ENCODE data around the gene MYO1H.

The MYO1H gene

GRCh38 chr12:109475121-109475520 lies 127.4 kb downstream of the MYO1H start:
- no peak for FAIRE-seq

GRCh38 chr12:109475993-109476806 lies 128.5 kb downstream of the MYO1H start:
- no peak for FAIRE-seq

GRCh38 chr12:109476807-109477184 lies 129.1 kb downstream of the MYO1H start:
- FAIRE-seq: no peak

- FAIRE-seq: no peak
Measured at GRCh38 chr12:109477185-109477962, 129.7 kb downstream of the MYO1H start, which contains the start of the genes KCTD10 and UBE3B. KCTD10 (minus strand) TSS chr12:109477300; CDS start chr12:109477262, 38 bp downstream. UBE3B (plus strand) TSS chr12:109477634; CDS start chr12:109483552, 5,918 bp downstream.

GRCh38 chr12:109477963-109478315 lies 130.2 kb downstream of the MYO1H start:
- no peak for FAIRE-seq

- FAIRE-seq: no peak
Measured at GRCh38 chr12:109479761-109480160, 132.1 kb downstream of the MYO1H start.

- FAIRE-seq: no peak
Measured at GRCh38 chr12:109480356-109480755, 132.7 kb downstream of the MYO1H start.

- no peak for FAIRE-seq
Measured at GRCh38 chr12:109481863-109482262, 134.2 kb downstream of the MYO1H start.

GRCh38 chr12:109482491-109482890 lies 134.8 kb downstream of the MYO1H start:
- no peak for FAIRE-seq

GRCh38 chr12:109482894-109483293 lies 135.2 kb downstream of the MYO1H start:
- FAIRE-seq: no peak

GRCh38 chr12:109483346-109483745 lies 135.6 kb downstream of the MYO1H start:
- no peak for FAIRE-seq

GRCh38 chr12:109485201-109485600 lies 137.5 kb downstream of the MYO1H start:
- no peak for FAIRE-seq

GRCh38 chr12:109487181-109488050 lies 139.7 kb downstream of the MYO1H start:
- no peak for FAIRE-seq

GRCh38 chr12:109488051-109488665 lies 140.5 kb downstream of the MYO1H start:
- FAIRE-seq: no peak

- no peak for FAIRE-seq
Measured at GRCh38 chr12:109489016-109489954, 141.6 kb downstream of the MYO1H start.

- no peak for FAIRE-seq
Measured at GRCh38 chr12:109489955-109490565, 142.4 kb downstream of the MYO1H start.

GRCh38 chr12:109491671-109492070 lies 144.0 kb downstream of the MYO1H start:
- no peak for FAIRE-seq

- no peak for FAIRE-seq
Measured at GRCh38 chr12:109492371-109492770, 144.7 kb downstream of the MYO1H start.

GRCh38 chr12:109493090-109493489 lies 145.4 kb downstream of the MYO1H start:
- no peak for FAIRE-seq

GRCh38 chr12:109493938-109494337 lies 146.2 kb downstream of the MYO1H start:
- no peak for FAIRE-seq

- FAIRE-seq: no peak
Measured at GRCh38 chr12:109494348-109494881, 146.7 kb downstream of the MYO1H start.

All from A204.1 (cell line).